GM18519 (cell line): ENCODE measurements around the gene ALDH2.
"Not testable (repeated sequence)": the region's sequence is repeated elsewhere in the genome, so short reads cannot be mapped to it uniquely, and the experiment has no call there.

Source experiments
- ATAC-seq: cut with Tn5 transposase; IDR thresholded peaks from one replicate; pipeline ENCODE4 v1.9.1; 2021; ENCODE audit warnings: mild to moderate bottlenecking, moderate library complexity; ENCODE audit not compliant: unreplicated experiment, low FRiP score

The ALDH2 gene

DNA sequence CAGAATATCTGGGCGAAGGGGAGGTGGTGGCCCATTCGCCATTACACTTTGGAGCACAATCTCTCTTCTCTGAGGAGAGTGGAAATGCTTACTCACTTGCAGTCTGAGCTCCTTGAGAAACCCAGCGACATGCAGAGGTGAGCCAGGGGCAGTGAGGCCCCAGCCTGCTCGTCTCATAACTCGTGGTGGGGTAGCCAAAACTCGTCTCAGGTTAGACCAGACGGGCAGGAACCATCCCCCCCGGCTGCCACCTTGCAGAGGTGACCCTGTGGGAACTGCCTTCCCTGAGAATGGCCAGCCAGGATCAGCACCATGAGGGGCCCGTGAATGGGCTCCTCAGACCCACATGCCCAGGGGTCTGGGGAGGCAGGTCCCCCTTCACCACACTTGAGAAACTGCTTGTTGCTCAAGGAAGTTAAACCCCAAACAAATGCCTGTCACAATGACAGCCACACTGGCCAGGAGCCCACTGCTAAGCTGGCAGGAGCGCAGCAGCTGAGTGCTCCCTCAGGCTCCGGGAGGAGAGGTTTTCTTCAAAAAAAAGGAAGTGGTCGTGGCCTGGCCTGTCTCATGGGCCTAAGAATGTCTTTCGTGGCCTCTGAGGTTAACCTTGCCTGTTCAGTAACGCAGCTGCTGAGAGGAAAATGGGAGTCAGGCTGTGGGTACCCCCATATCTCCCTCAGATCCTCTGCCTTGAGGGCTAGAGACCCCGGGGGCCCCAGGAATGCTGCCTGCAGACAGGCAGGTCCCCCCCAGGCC lies 9.2 kb upstream of the ALDH2 start:
- ATAC-seq = no peak

DNA sequence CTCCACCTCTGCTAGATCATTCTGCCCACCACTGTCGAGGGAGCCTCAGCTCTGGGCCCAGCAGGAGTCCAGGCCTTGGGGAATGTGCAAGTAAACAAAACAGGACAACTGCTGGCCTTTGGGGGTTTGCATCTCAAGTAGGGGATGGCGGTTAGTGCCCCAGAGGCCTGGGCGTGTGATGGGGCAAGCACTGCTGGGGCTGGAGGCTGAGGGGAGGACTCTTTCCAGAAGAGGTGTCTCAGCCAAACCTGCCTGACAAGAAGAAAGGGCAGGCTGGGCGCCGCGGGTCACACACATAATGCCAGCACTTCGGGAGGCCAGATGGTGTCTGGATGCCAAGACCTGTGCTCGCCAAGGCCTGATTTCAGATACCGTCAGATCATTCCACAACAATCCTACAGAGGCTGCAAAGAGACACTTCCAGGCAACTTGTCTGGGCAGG lies 8.6 kb upstream of the ALDH2 start:
- ATAC-seq = no peak

DNA sequence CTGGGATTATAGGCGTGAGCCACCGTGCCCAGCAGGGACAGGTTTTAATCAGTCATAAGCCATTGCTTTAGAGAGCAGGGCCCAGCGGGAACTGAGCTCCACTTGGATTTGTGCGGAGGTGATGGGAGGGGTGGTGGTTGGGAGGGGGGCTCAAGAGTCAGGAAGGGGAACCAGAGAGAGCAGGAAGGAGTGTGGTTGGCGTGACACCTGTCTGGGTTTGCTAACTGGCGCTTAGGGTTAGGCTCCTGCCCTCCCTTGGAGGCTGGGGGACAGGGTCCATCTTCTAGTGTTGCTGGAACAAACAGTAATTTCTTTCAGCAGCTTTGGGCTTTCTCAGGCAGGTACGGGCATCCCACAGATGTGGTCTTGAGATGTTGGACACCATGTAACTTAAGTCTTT lies 7.5 kb upstream of the ALDH2 start:
- ATAC-seq = no peak

DNA sequence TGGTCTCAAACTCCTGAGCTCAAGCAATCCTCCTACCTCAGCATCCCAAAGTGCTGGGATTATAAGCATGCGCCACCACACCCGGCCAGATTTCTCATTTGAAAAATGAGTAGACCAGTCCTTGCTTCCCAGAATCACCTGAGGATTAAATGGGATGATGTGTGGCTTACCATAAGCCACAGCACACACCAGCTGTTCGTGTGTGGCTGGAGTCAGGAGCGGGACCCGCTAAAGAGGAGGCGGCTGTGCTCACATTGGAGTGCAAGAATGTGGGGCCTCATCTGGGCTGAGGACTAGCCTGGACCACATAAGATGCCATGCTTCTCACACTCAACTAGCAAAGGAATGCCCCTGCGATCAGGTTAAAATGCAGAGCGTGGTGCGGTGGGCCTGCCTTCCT lies 6.7 kb upstream of the ALDH2 start:
- ATAC-seq = no peak

DNA sequence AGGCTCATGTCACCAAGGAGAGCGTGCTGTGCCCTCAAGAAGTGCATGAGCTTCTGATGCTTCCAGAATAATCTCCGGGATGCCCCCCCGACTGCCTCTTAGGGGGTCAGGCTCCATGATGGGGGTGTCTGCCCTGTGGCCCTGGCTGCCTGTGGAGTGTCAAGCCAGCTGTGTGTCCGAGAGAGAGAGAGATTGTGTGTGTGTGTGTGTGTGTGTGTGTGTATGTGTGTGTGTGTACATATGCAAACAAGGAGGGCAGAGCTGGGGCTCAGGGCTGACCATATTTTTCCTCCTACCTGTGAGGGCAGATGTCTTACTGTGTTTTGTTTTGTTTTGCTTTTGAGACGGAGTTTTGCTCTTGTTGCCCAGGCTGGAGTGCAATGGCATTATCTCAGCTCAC lies 5.6 kb upstream of the ALDH2 start:
- ATAC-seq = no peak

DNA sequence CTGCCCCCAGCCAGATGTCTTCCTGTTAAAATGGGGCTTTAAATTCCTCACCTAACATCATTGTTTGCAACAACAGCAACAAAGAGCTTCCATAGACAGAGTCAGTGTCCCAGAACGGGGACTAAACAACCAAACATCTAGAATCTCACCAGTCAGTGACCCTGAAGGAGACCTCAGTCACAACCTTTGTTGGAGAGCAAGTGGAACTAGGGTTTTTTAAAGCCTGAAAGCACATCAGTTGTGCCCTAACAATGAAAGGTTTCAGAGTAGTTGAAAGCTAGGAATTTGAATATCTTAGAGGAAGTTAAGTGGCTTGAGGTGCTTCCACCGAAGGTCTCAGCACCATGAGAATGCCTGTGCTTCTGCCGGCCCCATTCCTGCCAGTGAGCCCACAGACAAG lies 5.0 kb upstream of the ALDH2 start:
- ATAC-seq = no peak

DNA sequence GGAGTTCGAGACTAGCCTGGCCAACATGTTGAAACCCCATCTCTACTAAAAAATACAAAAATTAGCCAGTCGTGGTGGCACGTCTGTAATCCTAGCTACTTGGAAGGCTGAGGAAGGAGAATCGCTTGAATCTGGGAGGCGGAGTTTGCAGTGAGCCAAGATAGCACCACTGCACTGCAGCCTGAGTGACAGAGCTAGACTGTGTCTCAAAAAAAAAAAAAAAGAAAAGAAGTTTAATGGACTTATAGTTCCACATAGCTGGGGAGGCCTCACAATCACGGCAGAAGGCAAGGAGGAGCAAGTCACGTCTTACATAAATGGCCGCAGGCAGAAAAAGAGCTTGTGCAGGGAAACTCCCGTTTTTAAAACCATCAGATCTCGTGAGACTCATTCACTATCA lies 3.2 kb upstream of the ALDH2 start:
- ATAC-seq = not testable (repeated sequence)

DNA sequence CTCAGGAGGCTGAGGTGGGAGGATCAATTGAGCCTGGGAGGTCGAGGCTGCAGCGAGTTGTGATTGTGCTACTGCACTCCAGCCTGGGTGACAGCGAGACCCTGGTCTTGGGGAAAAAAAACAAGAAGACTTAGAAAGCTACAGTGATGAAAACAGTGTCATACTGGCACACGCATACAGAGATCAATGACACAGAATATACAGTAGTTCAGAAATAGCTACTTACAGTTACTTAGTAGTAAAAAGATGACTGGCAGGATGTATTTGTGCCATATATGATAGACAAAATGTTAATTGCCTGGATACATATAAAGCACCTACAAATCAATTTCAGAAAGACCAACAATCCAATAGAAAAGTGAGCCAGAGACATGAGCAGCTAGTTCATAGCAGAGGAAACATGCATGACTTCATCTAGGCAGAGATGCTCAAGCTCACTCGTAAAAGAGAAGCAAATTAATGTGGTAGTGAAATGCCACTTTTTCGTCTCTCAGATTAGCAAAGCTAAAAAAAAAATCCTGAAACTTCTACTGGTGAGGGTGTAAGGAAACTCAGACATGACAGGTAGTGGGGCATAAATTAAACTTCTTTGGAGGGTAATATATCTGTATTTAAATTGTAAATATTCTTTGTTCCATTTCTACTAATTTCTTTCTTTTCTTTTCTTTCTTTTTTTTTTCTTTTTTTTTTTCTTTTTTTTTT lies 2.5 kb upstream of the ALDH2 start:
- no peak for ATAC-seq

DNA sequence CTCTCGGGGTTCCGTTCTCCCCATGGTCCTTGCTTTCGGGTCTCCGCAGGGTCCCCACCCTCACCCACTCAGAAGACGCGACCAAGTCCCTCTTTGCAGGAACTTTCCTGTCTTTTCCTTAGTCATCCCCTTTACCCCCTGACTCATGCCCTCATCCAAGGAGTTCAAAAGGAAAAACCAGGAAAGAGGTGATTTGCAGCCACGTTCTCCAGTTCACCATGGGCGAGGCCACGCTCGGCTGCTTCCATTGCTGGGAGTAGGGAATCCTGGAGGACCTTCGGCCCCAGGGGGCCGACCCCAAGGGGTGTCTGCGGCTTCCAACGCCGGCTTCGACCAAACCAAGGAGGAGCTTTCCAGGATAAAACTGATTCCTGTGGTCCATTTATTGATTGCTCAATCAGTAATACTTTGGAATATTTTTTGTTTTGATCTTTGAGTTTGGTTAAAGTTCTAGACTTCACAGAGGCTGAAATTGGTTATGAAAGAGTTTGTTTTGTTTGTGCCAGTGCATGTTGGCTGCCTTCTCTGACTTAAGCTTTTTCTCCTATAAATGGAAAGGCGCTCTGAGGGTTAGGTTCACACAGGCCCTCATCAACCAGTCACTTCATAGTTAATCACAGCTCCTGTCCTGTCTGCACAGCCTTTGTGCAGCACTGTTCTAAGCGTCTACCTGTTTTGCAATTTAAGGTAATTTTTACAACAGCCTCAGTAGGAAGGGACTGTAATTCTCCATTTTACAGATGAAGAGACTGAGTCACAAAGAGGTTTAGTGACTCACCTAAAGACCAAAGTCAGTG lies 827 bp downstream of the ALDH2 start:
- no peak for ATAC-seq

DNA sequence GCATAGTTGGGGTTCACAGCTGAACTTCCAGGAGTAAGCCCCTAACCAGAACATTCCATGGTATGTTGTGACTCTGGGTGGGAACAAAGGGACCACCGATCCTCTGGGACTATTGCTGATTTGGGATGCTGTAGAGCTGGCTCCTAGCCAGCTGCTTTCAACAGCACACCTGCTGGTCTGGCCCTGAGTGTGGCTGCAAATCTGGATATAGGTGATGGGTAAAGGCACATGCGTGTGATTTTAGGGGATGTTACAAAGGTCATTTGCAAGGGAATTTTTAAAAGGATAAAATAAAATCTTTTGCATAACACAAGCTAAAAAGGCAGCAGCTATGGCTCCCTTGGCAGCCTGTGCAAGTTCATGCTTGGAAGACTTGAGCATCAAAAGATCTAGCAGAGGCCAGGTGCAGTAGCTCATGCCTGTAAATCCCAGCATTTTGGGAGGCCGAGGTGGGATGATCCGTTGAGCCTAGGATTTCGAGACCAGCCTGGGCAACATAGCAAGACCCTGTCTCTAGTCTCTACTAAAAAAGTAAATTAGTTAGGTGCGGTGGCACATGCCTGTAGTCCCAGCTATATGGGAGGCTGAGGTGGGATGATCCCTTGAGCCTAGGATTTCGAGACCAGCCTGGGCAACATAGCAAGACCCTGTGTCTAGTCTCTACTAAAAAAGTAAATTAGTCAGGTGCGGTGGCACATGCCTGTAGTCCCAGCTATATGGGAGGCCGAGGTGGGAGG lies 1.6 kb downstream of the ALDH2 start:
- no peak for ATAC-seq

DNA sequence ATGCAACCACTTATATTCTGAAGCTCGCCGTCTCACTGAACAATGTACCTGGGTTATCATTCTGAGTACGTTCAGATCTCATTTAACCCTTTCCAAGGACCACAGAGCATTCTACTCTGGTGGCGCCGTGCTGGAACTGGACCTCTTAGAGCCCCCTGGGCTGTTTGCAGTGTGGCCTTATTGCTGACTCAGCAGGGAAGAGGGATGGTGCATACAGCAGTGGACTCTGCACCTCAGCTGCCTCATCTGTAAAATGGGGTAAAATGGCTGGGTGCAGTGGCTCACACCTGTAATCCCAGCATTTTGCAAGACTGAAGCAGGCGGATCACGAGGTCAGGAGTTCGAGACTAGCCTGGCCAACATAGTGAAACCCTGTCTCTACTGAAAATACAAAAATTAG lies 2.9 kb downstream of the ALDH2 start:
- no peak for ATAC-seq

DNA sequence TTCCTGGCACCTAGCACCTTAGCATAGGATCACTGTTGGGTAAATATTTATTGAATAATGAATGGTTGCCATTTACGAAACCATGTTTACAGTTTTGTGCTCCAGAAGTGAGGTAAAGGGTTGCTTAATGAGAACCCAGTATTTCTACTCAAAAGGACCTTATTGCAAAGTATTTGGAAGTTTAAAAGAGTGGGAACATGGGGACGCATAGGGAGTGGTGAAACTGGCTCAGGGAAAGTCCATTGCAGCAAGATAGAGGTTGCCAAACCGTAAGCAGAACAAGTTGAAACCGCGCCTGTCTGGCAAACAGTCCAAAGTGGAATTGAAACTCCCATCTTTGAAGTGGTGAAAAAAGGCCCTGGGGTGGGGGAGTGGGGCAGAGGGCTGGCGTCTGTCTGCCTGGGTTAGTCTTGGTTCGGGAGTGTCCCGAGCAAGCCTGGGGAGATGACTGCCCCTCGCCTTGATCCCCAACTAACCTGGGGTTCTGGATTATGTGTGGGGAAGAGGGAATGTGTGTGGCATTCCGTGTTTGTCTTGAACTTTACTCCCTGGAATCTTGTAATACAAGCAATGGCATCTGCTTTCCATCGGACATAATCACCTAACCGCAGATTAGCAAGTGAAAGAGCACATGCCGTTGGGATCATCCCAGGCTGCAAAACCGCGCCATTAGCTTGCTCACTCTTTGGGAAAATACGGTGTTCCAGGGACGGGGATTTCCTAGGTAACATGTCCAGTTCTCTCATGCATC lies 7.2 kb downstream of the ALDH2 start:
- no peak for ATAC-seq

DNA sequence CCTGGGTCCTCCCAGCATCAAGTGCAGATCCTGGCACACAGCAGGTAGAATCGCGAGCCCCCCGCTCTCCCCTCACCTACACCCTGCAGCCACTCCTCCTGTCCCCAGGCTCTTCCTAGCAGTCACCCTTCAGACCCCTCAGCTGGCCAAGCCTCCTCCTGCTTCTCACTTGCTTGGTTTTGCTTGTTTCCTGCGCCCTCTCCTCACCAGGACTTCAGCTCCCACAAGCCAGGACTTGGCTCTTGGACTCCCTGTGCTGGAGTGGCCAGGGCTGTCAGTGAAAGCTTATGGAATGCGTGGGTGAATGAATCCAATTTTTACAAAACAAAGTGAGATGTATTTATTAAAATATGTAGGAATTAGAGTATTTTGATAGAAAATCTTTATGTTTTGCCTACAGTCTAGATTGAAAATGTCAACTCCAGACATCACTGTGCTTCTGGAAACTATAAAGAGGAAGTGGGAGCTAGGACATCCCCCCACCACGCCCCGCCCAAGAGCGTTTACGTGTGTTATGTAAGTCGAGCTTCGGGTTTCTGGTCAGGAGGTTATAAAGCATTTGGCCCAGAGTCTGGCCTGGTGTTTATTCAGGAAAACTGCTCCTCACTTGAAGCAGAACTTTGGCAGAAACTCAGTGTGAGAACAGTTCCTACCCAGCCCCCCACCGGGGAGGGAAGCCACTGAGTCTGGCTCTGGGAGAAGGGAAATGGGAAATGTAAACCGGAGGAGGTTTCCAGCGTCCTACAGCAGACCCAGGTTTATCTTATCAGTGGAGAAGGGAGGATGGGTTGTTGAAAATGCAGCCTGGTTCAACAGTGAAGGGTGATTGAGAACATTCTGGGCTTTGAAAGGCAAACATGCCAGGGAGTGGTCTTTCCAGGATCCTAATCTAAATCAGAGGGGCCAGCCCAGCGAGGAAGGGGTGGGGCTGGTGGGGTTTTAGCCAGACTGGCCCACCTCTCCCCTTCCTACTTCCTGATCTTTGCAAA lies 8.8 kb downstream of the ALDH2 start:
- peak; percentile 46 for ATAC-seq

DNA sequence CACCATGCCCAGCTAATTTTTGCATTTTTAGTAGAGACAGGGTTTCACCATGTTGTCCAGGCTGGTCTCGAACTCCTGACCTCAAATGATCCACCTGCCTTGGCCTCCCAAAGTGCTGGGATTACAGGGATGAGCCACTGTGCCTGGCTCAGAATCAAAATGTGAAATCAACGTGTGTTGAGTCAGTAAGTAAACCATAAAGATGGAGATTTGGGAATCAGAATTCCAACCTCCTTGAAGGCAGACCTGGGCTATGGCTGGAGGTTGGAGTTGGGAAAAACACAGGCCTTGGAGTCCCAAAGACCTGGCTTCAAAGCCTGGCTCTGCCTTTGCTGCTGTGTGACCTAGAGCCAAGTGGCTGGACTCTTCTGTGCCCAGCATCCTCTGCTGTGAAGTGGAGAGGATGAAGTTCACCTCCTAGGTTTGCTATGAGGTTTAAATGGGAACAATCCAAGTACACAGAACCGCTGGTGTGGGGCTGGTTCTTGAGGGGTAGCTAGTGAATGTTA lies 10.2 kb downstream of the ALDH2 start:
- no peak for ATAC-seq

DNA sequence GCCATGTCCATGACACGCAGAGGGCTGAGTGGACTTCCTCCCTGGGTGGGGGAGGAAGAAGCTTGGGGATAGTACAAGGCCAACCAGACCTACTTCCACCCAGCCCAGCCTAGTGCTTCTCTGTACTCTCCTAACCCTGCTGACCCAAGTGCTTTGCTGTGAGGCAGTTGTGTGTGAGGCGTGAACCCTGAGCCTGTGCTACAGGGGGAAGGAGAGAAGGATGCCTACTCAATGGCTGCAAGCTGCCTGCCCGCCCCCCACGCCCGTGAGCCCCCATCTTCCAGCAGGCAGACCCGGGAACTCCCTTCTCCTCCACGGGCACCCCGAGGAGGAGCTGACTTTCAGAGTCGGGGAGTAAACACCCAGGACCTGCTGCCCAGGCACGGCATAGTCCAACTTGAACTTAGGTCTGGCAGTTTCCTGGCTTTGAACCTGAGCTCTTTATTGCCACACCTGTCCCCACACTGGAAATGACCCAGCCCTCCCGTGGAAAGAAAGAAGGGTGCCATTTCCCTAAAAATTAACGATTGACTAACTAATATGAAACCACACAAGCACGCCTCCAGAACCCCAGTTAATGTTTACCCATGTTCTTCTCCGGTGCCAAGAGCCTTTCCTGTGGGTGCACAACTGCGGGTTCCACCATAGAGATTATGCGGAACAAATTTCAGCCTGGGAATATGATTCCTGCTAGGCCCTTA lies 10.8 kb downstream of the ALDH2 start:
- no peak for ATAC-seq

DNA sequence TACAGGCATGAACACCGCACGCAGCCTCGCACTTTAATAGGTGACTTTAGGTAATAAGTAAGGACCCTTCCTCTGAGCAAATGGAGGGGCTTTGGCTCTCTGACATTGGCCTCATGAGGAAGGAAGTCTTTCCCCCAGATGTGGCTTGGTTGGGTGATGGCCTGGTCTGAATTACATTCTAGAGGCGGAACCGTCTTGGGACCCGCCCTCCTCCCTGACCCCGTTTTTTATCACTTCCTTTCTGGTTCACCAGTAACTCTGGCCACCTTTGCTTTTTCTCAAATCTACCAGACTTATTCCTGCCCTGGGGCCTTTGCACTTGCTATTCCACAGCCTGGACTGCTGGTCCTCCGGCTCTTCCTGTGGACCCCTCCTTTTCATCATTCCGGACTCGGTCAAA lies 13.4 kb downstream of the ALDH2 start:
- ATAC-seq = no peak

DNA sequence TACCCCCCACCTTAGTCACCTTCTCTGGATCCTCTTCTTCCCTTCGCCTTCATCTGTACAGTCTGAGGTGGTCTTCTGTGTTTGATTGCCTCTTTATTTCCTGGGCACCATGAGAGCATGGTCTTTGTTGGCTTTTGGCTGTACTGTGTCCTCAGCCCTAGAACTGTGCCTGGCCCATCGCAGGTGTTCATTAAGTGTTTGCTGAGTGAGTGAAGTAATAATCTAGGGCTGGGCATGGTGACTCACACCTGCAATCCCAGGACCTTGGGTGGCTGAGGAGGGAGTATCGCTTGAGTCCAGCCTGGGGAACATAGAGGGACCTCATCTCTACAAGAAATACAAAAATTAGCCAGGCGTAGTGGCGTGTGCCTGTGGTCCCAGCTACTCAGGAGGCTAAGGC lies 13.9 kb downstream of the ALDH2 start:
- no peak for ATAC-seq

DNA sequence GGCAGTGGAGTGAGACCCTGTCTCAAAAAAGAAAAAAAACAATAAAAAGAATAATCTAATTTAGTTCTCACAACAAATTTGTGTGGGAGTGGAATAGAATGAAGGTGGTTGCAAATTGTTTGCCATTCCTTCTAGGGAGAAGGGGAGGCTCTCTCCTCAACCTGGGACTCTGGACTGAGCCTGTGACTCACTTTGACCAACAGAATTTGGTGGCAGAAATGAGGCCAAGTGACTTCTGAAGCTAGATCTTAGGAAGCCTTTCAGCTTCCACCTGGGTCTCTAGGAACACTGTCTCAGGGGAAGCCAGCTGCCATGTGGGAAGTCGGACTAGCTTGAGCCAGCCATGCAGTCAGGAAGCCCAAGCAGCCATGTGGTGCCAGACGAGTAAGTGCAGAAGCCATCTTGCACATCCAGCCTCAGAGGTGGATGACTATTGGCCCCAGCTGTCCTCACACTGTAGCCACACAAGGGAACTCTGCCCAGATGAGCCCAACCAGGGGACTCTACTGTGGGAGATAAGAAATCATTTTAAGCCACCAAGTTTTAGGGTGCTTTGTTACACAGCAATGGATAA lies 14.4 kb downstream of the ALDH2 start:
- no peak for ATAC-seq
